SK-N-SH treated with all-trans-retinoic acid at 6 μM for 48 hours (cell line): ENCODE results near the gene NAMPT.
"Not testable (repeated sequence)": the region's sequence is repeated elsewhere in the genome, so short reads cannot be mapped to it uniquely, and the experiment has no call there.

ENCODE experiments used
- ATAC-seq: fragments of 200-7000 bp; cut with Tn5 transposase; 3 replicates; pipeline ENCODE4 v1.9.1; 2020; ENCODE audit warnings: mild to moderate bottlenecking, moderate library complexity
- ARNTL ChIP-seq: fragments of 450-650 bp; formaldehyde crosslinking; IDR thresholded peaks from 2 replicates; pipeline ENCODE4 v1.5.0; 2020; ENCODE audit warnings: low read depth, mild to moderate bottlenecking, moderate library complexity, borderline replicate concordance
- BACH2 ChIP-seq: fragments of 250-450 bp; sonication (Bioruptor Pico); IDR thresholded peaks from 2 replicates; pipeline ENCODE4 v1.9.0; 2021; ENCODE audit warnings: mild to moderate bottlenecking, borderline replicate concordance
- CREB5 ChIP-seq: fragments of 250-450 bp; sonication (Bioruptor Pico); IDR thresholded peaks from 2 replicates; pipeline ENCODE4 v1.5.1; 2020; ENCODE audit warnings: low read depth, mild to moderate bottlenecking, moderate library complexity
- CSDC2 ChIP-seq: fragments of 250-450 bp; sonication (Bioruptor Pico); IDR thresholded peaks from 2 replicates; pipeline ENCODE4 v1.5.0; 2020; ENCODE audit warnings: mild to moderate bottlenecking, moderate library complexity
- CSRNP3 ChIP-seq: fragments of 250-450 bp; sonication (Bioruptor Pico); IDR thresholded peaks from 2 replicates; pipeline ENCODE4 v1.5.1; 2021; ENCODE audit warnings: mild to moderate bottlenecking, moderate library complexity
- ESRRG ChIP-seq: fragments of 250-450 bp; sonication (Bioruptor Pico); IDR thresholded peaks from 2 replicates; pipeline ENCODE4 v1.6.1; 2021; ENCODE audit warnings: mild to moderate bottlenecking
- GLIS3 ChIP-seq: fragments of 250-450 bp; sonication (Bioruptor Pico); IDR thresholded peaks from 2 replicates; pipeline ENCODE4 v1.5.0; 2020; ENCODE audit warnings: mild to moderate bottlenecking, moderate library complexity
- ISL1 ChIP-seq: fragments of 250-450 bp; sonication (Bioruptor Pico); IDR thresholded peaks from 2 replicates; pipeline ENCODE4 v2.1.2; 2022; ENCODE audit warnings: mild to moderate bottlenecking, moderate library complexity
- OSR1 ChIP-seq: fragments of 250-450 bp; sonication (Bioruptor Pico); IDR thresholded peaks from 2 replicates; pipeline ENCODE4 v1.8.0; 2022; ENCODE audit warnings: moderate library complexity, mild to moderate bottlenecking, inconsistent platforms
- PATZ1 ChIP-seq: fragments of 250-450 bp; sonication (Bioruptor Pico); IDR thresholded peaks from 2 replicates; pipeline ENCODE4 v1.8.0; 2020; ENCODE audit warnings: mild to moderate bottlenecking, moderate library complexity, borderline replicate concordance
- POU6F1 ChIP-seq: fragments of 250-450 bp; sonication (Bioruptor Pico); IDR thresholded peaks from 2 replicates; pipeline ENCODE4 v1.8.0; 2021; ENCODE audit warnings: low read depth, mild to moderate bottlenecking, moderate library complexity, borderline replicate concordance
- PPARA ChIP-seq: fragments of 250-450 bp; sonication (Bioruptor Pico); IDR thresholded peaks from 2 replicates; pipeline ENCODE4 v1.5.0; 2020; ENCODE audit warnings: mild to moderate bottlenecking, borderline replicate concordance
- RARB ChIP-seq: fragments of 250-450 bp; sonication (Bioruptor Pico); IDR thresholded peaks from 2 replicates; pipeline ENCODE4 v1.8.0; 2021; ENCODE audit warnings: mild to moderate bottlenecking, moderate library complexity
- SNAI2 ChIP-seq: fragments of 250-450 bp; sonication (Bioruptor Pico); IDR thresholded peaks from 2 replicates; pipeline ENCODE4 v1.5.0; 2020; ENCODE audit warnings: mild to moderate bottlenecking, moderate library complexity
- TCF4 ChIP-seq: fragments of 250-450 bp; sonication (Bioruptor Pico); IDR thresholded peaks from 2 replicates; pipeline ENCODE4 v1.8.0; 2021; ENCODE audit warnings: mild to moderate bottlenecking, moderate library complexity, borderline replicate concordance
- TOX ChIP-seq: fragments of 250-450 bp; sonication (Bioruptor Pico); IDR thresholded peaks from 2 replicates; pipeline ENCODE4 v1.8.0; 2021; ENCODE audit warnings: mild to moderate bottlenecking, moderate library complexity, borderline replicate concordance
- TSHZ2 ChIP-seq: fragments of 250-450 bp; sonication (Bioruptor Pico); IDR thresholded peaks from 2 replicates; pipeline ENCODE4 v1.5.0; 2020; ENCODE audit warnings: mild to moderate bottlenecking, moderate library complexity
- ZC3H10 ChIP-seq: fragments of 250-450 bp; sonication (Bioruptor Pico); IDR thresholded peaks from 2 replicates; pipeline ENCODE4 v1.5.1; 2021; ENCODE audit warnings: mild to moderate bottlenecking, moderate library complexity
- ZFP30 ChIP-seq: fragments of 450-650 bp; formaldehyde crosslinking; IDR thresholded peaks from 2 replicates; pipeline ENCODE4 v1.5.0; 2022; ENCODE audit warnings: mild to moderate bottlenecking, moderate library complexity
- ZNF565 ChIP-seq: fragments of 450-650 bp; formaldehyde crosslinking; conservative IDR thresholded peaks from 2 replicates; pipeline ENCODE4 v1.5.0; 2020; ENCODE audit warnings: low read depth, mild to moderate bottlenecking, moderate library complexity
- ZNF70 ChIP-seq: fragments of 450-650 bp; formaldehyde crosslinking; IDR thresholded peaks from 2 replicates; pipeline ENCODE4 v1.5.0; 2020; ENCODE audit warnings: mild to moderate bottlenecking, moderate library complexity
- ZNF8 ChIP-seq: fragments of 450-650 bp; formaldehyde crosslinking; IDR thresholded peaks from 2 replicates; pipeline ENCODE4 v1.5.0; 2020; ENCODE audit warnings: mild to moderate bottlenecking, moderate library complexity

Gene NAMPT

GRCh38 chr7:106305732-106306131, 20.9 kb upstream of the NAMPT start:
- ATAC-seq, result no peak
- no peak for TF ChIP-seq CSDC2
- TF ChIP-seq POU6F1 (CRISPR knock-in tag), result no peak
- no peak for TF ChIP-seq TSHZ2 (CRISPR knock-in tag)
- TF ChIP-seq TCF4 (CRISPR knock-in tag), result no peak
- TF ChIP-seq CSRNP3 (CRISPR knock-in tag), result no peak
- TF ChIP-seq OSR1 (CRISPR knock-in tag), result no peak
- no peak for TF ChIP-seq RARB (CRISPR knock-in tag)
- no peak for TF ChIP-seq GLIS3 (CRISPR knock-in tag)
- TF ChIP-seq PPARA (CRISPR knock-in tag), result no peak
- no peak for TF ChIP-seq TOX (CRISPR knock-in tag)
- TF ChIP-seq ZC3H10 (CRISPR knock-in tag), result no peak
- TF ChIP-seq ESRRG (CRISPR knock-in tag), result no peak
- TF ChIP-seq ZNF565 (CRISPR knock-in tag), result no peak
- no peak for TF ChIP-seq SNAI2 (CRISPR knock-in tag)
- no peak for TF ChIP-seq ZFP30 (CRISPR knock-in tag)
- TF ChIP-seq, all 23 proteins: peak for 0

GRCh38 chr7:106304568-106304967, 19.8 kb upstream of the NAMPT start:
- no peak for TF ChIP-seq TCF4 (CRISPR knock-in tag)
- no peak for TF ChIP-seq ZNF70 (CRISPR knock-in tag)
- TF ChIP-seq ZC3H10 (CRISPR knock-in tag), result no peak
- no peak for TF ChIP-seq POU6F1 (CRISPR knock-in tag)
- TF ChIP-seq ZNF8 (CRISPR knock-in tag), result no peak
- no peak for TF ChIP-seq TSHZ2 (CRISPR knock-in tag)
- TF ChIP-seq ESRRG (CRISPR knock-in tag), result no peak
- TF ChIP-seq BACH2, result no peak
- TF ChIP-seq OSR1 (CRISPR knock-in tag), result no peak
- TF ChIP-seq RARB (CRISPR knock-in tag), result no peak
- no peak for TF ChIP-seq CREB5 (CRISPR knock-in tag)
- TF ChIP-seq CSDC2, result no peak
- no peak for TF ChIP-seq PATZ1 (CRISPR knock-in tag)
- no peak for TF ChIP-seq TOX (CRISPR knock-in tag)
- TF ChIP-seq GLIS3 (CRISPR knock-in tag), result no peak
- no peak for TF ChIP-seq ISL1 (CRISPR knock-in tag)
- TF ChIP-seq ZNF565 (CRISPR knock-in tag), result no peak
- TF ChIP-seq CSRNP3 (CRISPR knock-in tag), result no peak
- TF ChIP-seq ARNTL (CRISPR knock-in tag), result no peak
- ATAC-seq, result no peak

- not testable (repeated sequence) for ATAC-seq
Observed at GRCh38 chr7:106298631-106299030, 13.8 kb upstream of the NAMPT start.
